HL-60 (cell line): ENCODE data around the gene PDS5B.

Experiments used
- DNase-seq, 2 experiments: peaks; one replicate each; pipeline ENCODE4 v3.0.0-alpha.2; 2010 to 2020; ENCODE audit warnings: low read depth in 1 of 2, low spot score in 1 of 2
- H3K27ac ChIP-seq: fragments of 250-450 bp; sonication (Bioruptor Pico); replicated peaks from 2 replicates; pipeline ENCODE4 v1.5.1; 2020; ENCODE audit warnings: mild to moderate bottlenecking, moderate library complexity
- H3K27me3 ChIP-seq: fragments of 250-450 bp; sonication (Bioruptor Pico); 2 replicates; pipeline ENCODE4 v1.5.1; 2021; ENCODE audit warnings: mild to moderate bottlenecking, moderate library complexity; ENCODE audit not compliant: insufficient read depth, poor library complexity, severe bottlenecking
- H3K4me3 ChIP-seq: replicated peaks from 2 replicates; pipeline ENCODE4 v1.5.1; 2011; ENCODE audit warnings: mild to moderate bottlenecking, control low read depth, low read length; ENCODE audit not compliant: insufficient read depth
- GABPA ChIP-seq: IDR thresholded peaks from 2 replicates; pipeline ENCODE4 v1.6.1; 2012; ENCODE audit warnings: low read depth
- POLR2AphosphoS5 ChIP-seq: IDR thresholded peaks from 2 replicates; pipeline ENCODE4 v1.6.1; 2012; ENCODE audit warnings: low read depth
- SPI1 ChIP-seq: IDR thresholded peaks from 2 replicates; pipeline ENCODE4 v1.6.1; 2012; ENCODE audit warnings: low read depth, mild to moderate bottlenecking, borderline replicate concordance
- TF ChIP-seq, protein P1 (sequence below): IDR thresholded peaks from one replicate; pipeline ENCODE4 v1.5.1; 2011; ENCODE audit warnings: low read length, control low read depth, inconsistent platforms; ENCODE audit not compliant: insufficient read depth
- TF ChIP-seq, protein P2 (sequence below): IDR thresholded peaks from 2 replicates; pipeline ENCODE4 v1.6.1; 2012; ENCODE audit warnings: low read depth; ENCODE audit not compliant: insufficient replicate concordance

The PDS5B gene

GRCh38 chr13:32660227-32660626 lies 74.0 kb downstream of the PDS5B start:
- Histone ChIP-seq H3K27ac (no peak overlapping the region), H3K27me3 (no peaks in the 10 kb centered on the region), H3K4me3 (no peak overlapping the region)
- TF ChIP-seq POLR2AphosphoS5 (no peak), GABPA (no peak), SPI1 (no peak)
- TF ChIP-seq, protein P1, sequence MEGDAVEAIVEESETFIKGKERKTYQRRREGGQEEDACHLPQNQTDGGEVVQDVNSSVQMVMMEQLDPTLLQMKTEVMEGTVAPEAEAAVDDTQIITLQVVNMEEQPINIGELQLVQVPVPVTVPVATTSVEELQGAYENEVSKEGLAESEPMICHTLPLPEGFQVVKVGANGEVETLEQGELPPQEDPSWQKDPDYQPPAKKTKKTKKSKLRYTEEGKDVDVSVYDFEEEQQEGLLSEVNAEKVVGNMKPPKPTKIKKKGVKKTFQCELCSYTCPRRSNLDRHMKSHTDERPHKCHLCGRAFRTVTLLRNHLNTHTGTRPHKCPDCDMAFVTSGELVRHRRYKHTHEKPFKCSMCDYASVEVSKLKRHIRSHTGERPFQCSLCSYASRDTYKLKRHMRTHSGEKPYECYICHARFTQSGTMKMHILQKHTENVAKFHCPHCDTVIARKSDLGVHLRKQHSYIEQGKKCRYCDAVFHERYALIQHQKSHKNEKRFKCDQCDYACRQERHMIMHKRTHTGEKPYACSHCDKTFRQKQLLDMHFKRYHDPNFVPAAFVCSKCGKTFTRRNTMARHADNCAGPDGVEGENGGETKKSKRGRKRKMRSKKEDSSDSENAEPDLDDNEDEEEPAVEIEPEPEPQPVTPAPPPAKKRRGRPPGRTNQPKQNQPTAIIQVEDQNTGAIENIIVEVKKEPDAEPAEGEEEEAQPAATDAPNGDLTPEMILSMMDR = no peak
- TF ChIP-seq, protein P2, sequence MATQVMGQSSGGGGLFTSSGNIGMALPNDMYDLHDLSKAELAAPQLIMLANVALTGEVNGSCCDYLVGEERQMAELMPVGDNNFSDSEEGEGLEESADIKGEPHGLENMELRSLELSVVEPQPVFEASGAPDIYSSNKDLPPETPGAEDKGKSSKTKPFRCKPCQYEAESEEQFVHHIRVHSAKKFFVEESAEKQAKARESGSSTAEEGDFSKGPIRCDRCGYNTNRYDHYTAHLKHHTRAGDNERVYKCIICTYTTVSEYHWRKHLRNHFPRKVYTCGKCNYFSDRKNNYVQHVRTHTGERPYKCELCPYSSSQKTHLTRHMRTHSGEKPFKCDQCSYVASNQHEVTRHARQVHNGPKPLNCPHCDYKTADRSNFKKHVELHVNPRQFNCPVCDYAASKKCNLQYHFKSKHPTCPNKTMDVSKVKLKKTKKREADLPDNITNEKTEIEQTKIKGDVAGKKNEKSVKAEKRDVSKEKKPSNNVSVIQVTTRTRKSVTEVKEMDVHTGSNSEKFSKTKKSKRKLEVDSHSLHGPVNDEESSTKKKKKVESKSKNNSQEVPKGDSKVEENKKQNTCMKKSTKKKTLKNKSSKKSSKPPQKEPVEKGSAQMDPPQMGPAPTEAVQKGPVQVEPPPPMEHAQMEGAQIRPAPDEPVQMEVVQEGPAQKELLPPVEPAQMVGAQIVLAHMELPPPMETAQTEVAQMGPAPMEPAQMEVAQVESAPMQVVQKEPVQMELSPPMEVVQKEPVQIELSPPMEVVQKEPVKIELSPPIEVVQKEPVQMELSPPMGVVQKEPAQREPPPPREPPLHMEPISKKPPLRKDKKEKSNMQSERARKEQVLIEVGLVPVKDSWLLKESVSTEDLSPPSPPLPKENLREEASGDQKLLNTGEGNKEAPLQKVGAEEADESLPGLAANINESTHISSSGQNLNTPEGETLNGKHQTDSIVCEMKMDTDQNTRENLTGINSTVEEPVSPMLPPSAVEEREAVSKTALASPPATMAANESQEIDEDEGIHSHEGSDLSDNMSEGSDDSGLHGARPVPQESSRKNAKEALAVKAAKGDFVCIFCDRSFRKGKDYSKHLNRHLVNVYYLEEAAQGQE = no peak
- no peak for DNase-seq

- TF ChIP-seq GABPA (no peak), POLR2AphosphoS5 (no peak), SPI1 (no peak)
- TF ChIP-seq, protein P1 = no peak
- TF ChIP-seq, protein P2 = no peak
- no peak overlapping the region for H3K27ac ChIP-seq
Observed at GRCh38 chr13:32661685-32662084, 75.4 kb downstream of the PDS5B start.

GRCh38 chr13:32663660-32664059 lies 77.4 kb downstream of the PDS5B start:
- Histone ChIP-seq H3K27me3 (no peaks in the 10 kb centered on the region), H3K4me3 (no peak overlapping the region), H3K27ac (no peak overlapping the region)
- TF ChIP-seq, protein P2 = no peak
- no peak for TF ChIP-seq SPI1
- TF ChIP-seq POLR2AphosphoS5 = no peak
- TF ChIP-seq GABPA = no peak
- TF ChIP-seq, protein P1 = no peak
- no peak for DNase-seq

More at GRCh38 chr13:32661685-32662084, 75.4 kb downstream of the PDS5B start:
- DNase-seq = no peak
- Histone ChIP-seq H3K27me3 (no peaks in the 10 kb centered on the region), H3K4me3 (no peak overlapping the region)
